ENCODE data around the gene MARCHF11. TPM values are rescaled to one million over a fixed set of nuclear protein-coding genes. Genes with fewer than 3 reads are reported as not detected.

Gene MARCHF11
- total RNA-seq, 1 donor from 2014 or later = not detected

- DNase-seq (no peak), ATAC-seq (no peak)
- no peaks in the 10 kb centered on the region for H3K36me3 ChIP-seq
- H3K27ac ChIP-seq = no peak overlapping the region
- intact Hi-C loops (cut with DNase I) = no loop called here
- no peak overlapping the region for H3K4me3 ChIP-seq
- H3K4me1 ChIP-seq = no peaks in the 10 kb centered on the region
- no peaks in the 10 kb centered on the region for H3K27me3 ChIP-seq (ENCODE audit: low read depth)
- no peak for TF ChIP-seq CTCF (IDR thresholded peaks at IDR 0.05)
- H3K9me3 ChIP-seq = no peaks in the 10 kb centered on the region
These were observed 129.8 kb downstream of the MARCHF11 start for GRCh38 chr5:16049761-16050160.

GRCh38 chr5:16048132-16048531 lies 131.5 kb downstream of the MARCHF11 start:
- ATAC-seq = no peak
- H3K4me3 ChIP-seq = no peak overlapping the region
- DNase-seq = no peak
- H3K9me3 ChIP-seq = no peaks in the 10 kb centered on the region
- no peaks in the 10 kb centered on the region for H3K27me3 ChIP-seq (ENCODE audit: low read depth)
- intact Hi-C loops (cut with DNase I) = no loop called here
- no peak for TF ChIP-seq CTCF (IDR thresholded peaks at IDR 0.05)
- H3K36me3 ChIP-seq = no peaks in the 10 kb centered on the region
- H3K4me1 ChIP-seq = no peaks in the 10 kb centered on the region
- H3K27ac ChIP-seq = no peak overlapping the region

GRCh38 chr5:16043349-16043965 lies 136.1 kb downstream of the MARCHF11 start:
- Histone ChIP-seq H3K4me3 (no peak overlapping the region), H3K9me3 (no peaks in the 10 kb centered on the region), H3K27ac (no peak overlapping the region), H3K4me1 (no peaks in the 10 kb centered on the region), H3K36me3 (no peaks in the 10 kb centered on the region), H3K27me3 (ENCODE audit: low read depth) (no peaks in the 10 kb centered on the region)
- DNase-seq (no peak), ATAC-seq (no peak)
- intact Hi-C loops (cut with DNase I) = no loop called here
- TF ChIP-seq CTCF (IDR thresholded peaks at IDR 0.05) = no peak

- no peak for TF ChIP-seq CTCF (IDR thresholded peaks at IDR 0.05)
- intact Hi-C loops (cut with DNase I) = no loop called here
- Histone ChIP-seq H3K4me3 (no peak overlapping the region), H3K36me3 (no peaks in the 10 kb centered on the region), H3K4me1 (no peaks in the 10 kb centered on the region), H3K27ac (no peak overlapping the region), H3K27me3 (ENCODE audit: low read depth) (no peaks in the 10 kb centered on the region), H3K9me3 (no peaks in the 10 kb centered on the region)
- no peak for DNase-seq
- ATAC-seq = no peak
These were observed 142.3 kb downstream of the MARCHF11 start for GRCh38 chr5:16037121-16037845.

DNA sequence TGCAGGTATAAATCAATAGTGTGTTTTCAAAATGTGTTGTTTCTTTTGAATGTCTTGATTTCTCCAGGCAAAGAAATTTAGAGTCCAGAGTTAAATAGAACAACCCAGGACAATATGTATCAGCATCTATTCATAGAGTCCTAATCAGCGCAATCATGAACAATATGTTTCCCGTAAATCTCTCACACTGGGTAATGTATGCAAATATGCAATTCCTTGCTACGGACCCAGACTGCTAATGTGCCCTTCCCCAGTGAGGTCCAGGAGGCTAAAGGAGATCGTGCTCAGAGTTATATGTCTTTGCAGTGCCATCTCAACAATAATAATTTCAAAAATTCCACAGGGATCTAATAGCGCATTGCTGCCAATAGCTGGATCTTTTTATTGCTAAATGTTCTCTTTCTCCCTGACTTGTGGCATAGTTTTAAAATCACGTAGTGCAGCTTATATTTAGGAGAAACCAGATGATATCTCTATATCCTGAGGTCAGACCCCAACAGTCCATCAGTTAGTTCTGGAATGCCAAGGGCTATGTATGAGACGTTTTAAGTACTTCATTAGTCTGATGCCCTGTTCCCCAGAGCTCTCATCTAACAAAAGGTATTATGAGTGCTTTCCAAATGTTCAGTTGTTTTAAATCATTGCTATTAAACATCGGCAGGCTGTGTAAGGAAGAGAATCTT lies 145.1 kb downstream of the MARCHF11 start:
- DNase-seq (no peak), ATAC-seq (no peak)
- H3K4me3 ChIP-seq = no peak overlapping the region
- no peaks in the 10 kb centered on the region for H3K9me3 ChIP-seq
- intact Hi-C loops (cut with DNase I) = no loop called here
- no peaks in the 10 kb centered on the region for H3K27me3 ChIP-seq (ENCODE audit: low read depth)
- no peaks in the 10 kb centered on the region for H3K4me1 ChIP-seq
- no peaks in the 10 kb centered on the region for H3K36me3 ChIP-seq
- TF ChIP-seq CTCF (IDR thresholded peaks at IDR 0.05) = no peak
- no peak overlapping the region for H3K27ac ChIP-seq

Measured in lower lobe of right lung (tissue), 2 donors.